HepG2 (cell line): ENCODE measurements around the gene PDE6H. TPM values are rescaled to one million over a fixed set of nuclear protein-coding genes. Genes with fewer than 3 reads are reported as not detected.

Source experiments
- ATAC-seq: fragments of 200-7000 bp; cut with Tn5 transposase; 3 replicates; pipeline ENCODE4 v1.9.1; 2020; ENCODE audit warnings: mild to moderate bottlenecking, moderate library complexity
- BruUV-seq: library from RNA; stranded (reverse); fragments of 400-500 nt; replicated peaks from 2 replicates; lab custom pipeline; 2021; lab: Mats Ljungman, UMichigan
- CTCF ChIA-PET: fragments of 300-600 bp; formaldehyde crosslinking; extraction: SDS; loops from one replicate; lab custom pipeline; 2021; ENCODE audit warnings: low total read pairs, inconsistent platforms, low intra/inter-chr PET ratio; lab: Yijun Ruan, JAX
- POLR2A ChIA-PET: fragments of 350-600 bp; sonication (Branson Sonifier 250); formaldehyde crosslinking; loops from one replicate; lab custom pipeline; 2020; ENCODE audit warnings: antibody characterized with exemption, inconsistent platforms; lab: Yijun Ruan, JAX
- DNase-seq: peaks from one replicate; pipeline ENCODE4 v3.0.0-alpha.2; 2015; ENCODE audit warnings: low spot score
- FAIRE-seq: peaks from 3 replicates; lab custom pipeline; 2011; peaks lifted over from hg19 to GRCh38; lab: Jason Lieb, UNC
- H2AFZ ChIP-seq: one replicate; pipeline ENCODE4 v1.6.1; 2011; ENCODE audit warnings: low read length, inconsistent platforms
- H3K27ac ChIP-seq: fragments of 300-600 bp; 3 replicates; pipeline ENCODE4 v1.8.0; 2011; ENCODE audit warnings: mixed run types, mild to moderate bottlenecking, mixed read lengths, low read length, inconsistent platforms; ENCODE audit not compliant: insufficient read depth; ENCODE audit errors: extremely low read length
- H3K27me3 ChIP-seq, 2 experiments: fragments of 200-600 bp in 1 of 2; 2 replicates in 1 of 2; 3 replicates in 1 of 2; pipeline versions ENCODE4 v1.6.0 to v1.8.0; 2011; ENCODE audit warnings: low read length in 2 of 2, mild to moderate bottlenecking in 2 of 2, moderate library complexity in 2 of 2, inconsistent platforms in 1 of 2; ENCODE audit not compliant: insufficient read depth in 2 of 2, control insufficient read depth in 1 of 2
- H3K36me3 ChIP-seq, 2 experiments: fragments of 200-600 bp in 1 of 2; replicated peaks in 1 of 2; 2 replicates in 1 of 2; 3 replicates in 1 of 2; pipeline versions ENCODE4 v1.5.1 to v1.8.0; 2011; ENCODE audit warnings: low read length in 2 of 2, inconsistent platforms in 1 of 2; ENCODE audit not compliant: insufficient read depth in 2 of 2, control insufficient read depth in 1 of 2
- H3K4me1 ChIP-seq: 2 replicates; pipeline ENCODE4 v1.5.1; 2012; ENCODE audit warnings: low read length, inconsistent platforms; ENCODE audit not compliant: insufficient read depth
- H3K4me2 ChIP-seq: 2 replicates; pipeline ENCODE4 v1.6.0; 2011; ENCODE audit warnings: low read depth, low read length, inconsistent platforms
- H3K4me3 ChIP-seq, 3 experiments: fragments of 200-600 bp in 1 of 3; sonication (generic), shearing (Covaris generic) in 1 of 3; replicated peaks in 1 of 3; 2 replicates each; pipeline ENCODE4 v1.5.1; 2011 to 2016; ENCODE audit warnings: low read length in 3 of 3, inconsistent platforms in 2 of 3, low read depth in 2 of 3, mild to moderate bottlenecking in 2 of 3, control low read depth in 1 of 3, mixed read lengths in 1 of 3; ENCODE audit not compliant: insufficient read depth in 1 of 3
- H3K79me2 ChIP-seq: one replicate; pipeline ENCODE4 v1.6.1; 2011; ENCODE audit warnings: low read length, inconsistent platforms; ENCODE audit not compliant: insufficient read depth
- H3K9ac ChIP-seq: 2 replicates; pipeline ENCODE4 v1.6.0; 2011; ENCODE audit warnings: mild to moderate bottlenecking, low read depth, low read length, inconsistent platforms; ENCODE audit not compliant: insufficient read depth
- H3K9me3 ChIP-seq: 2 replicates; pipeline ENCODE4 v1.5.1; 2012; ENCODE audit warnings: mild to moderate bottlenecking, low read length
- H4K20me1 ChIP-seq: 2 replicates; pipeline ENCODE4 v1.6.0; 2011; ENCODE audit warnings: inconsistent platforms, mild to moderate bottlenecking, low read length, moderate library complexity; ENCODE audit not compliant: insufficient read depth
- ARID2 ChIP-seq: sonication (generic); formaldehyde crosslinking; IDR thresholded peaks from 2 replicates; pipeline ENCODE4 v1.8.1; 2022; ENCODE audit warnings: mild to moderate bottlenecking, missing genetic modification reagents, borderline replicate concordance
- ATRX ChIP-seq: sonication (generic); formaldehyde crosslinking; IDR thresholded peaks from 2 replicates; pipeline ENCODE4 v1.4.0; 2020; ENCODE audit warnings: missing genetic modification reagents, borderline replicate concordance
- NFKBIZ ChIP-seq: IDR thresholded peaks from 2 replicates; pipeline ENCODE4 v1.6.1; 2018; ENCODE audit warnings: missing genetic modification reagents, missing compliant biosample characterization
- NONO ChIP-seq, 2 experiments: fragments of 450-650 bp in 1 of 2; sonication (generic) in 1 of 2; formaldehyde crosslinking in 1 of 2; IDR thresholded peaks in 1 of 2; conservative IDR thresholded peaks in 1 of 2; 2 replicates each; pipeline versions ENCODE4 v1.6.1 to v1.8.0; 2017 to 2022; ENCODE audit warnings: mild to moderate bottlenecking in 1 of 2, missing genetic modification reagents in 1 of 2, moderate library complexity in 1 of 2
- PHF5A ChIP-seq: IDR thresholded peaks from one replicate; pipeline ENCODE4 v1.6.1; 2018; ENCODE audit warnings: low read depth, missing genetic modification reagents; ENCODE audit not compliant: unreplicated experiment
- ZBTB38 ChIP-seq: sonication (generic); formaldehyde crosslinking; IDR thresholded peaks from 2 replicates; pipeline ENCODE4 v1.5.1; 2020; ENCODE audit warnings: mild to moderate bottlenecking, missing genetic modification reagents
- ZNF136 ChIP-seq: sonication (generic); formaldehyde crosslinking; IDR thresholded peaks from 2 replicates; pipeline ENCODE4 v1.8.1; 2022; ENCODE audit warnings: low read depth, mild to moderate bottlenecking, moderate library complexity, missing genetic modification reagents
- ZNF569 ChIP-seq: sonication (generic); formaldehyde crosslinking; IDR thresholded peaks from 2 replicates; pipeline ENCODE4 v1.5.0; 2020; ENCODE audit warnings: mild to moderate bottlenecking, missing genetic modification reagents, moderate library complexity, borderline replicate concordance
- WGBS: methylation state at CpG from one replicate; pipeline ENCODE4 v1.1.6; 2017; ENCODE audit warnings: low lambda C conversion rate; 5-methylcytosine and 5-hydroxymethylcytosine counted together
- in situ Hi-C: cut with HindIII; loops from 2 replicates; pipeline ENCODE4 v1.10.0; 2017; ENCODE audit warnings: low pct_unique_long_range_greater_than_20kb; ENCODE audit not compliant: extremely low pct_ligation_motif_present
- intact Hi-C: fragments of 100-400 bp; cut with micrococcal nuclease; formaldehyde crosslinking; loops from one replicate; pipeline ENCODE4 v1.10.0; 2022; ENCODE audit not compliant: unreplicated experiment
- polyA plus RNA-seq, 8 experiments: library from polyadenylated mRNA; depleted of rRNA in 3 of 8; stranded (reverse) in 7 of 8; unstranded in 1 of 8; fragments of >200 nt; fragmentation: Illumina TruSeq in 4 of 8; extraction: Trizol in 4 of 8; gene quantifications; 2 replicates each; pipeline versions ENCODE4 v1.2.1 to v1.2.3, GENCODE V29; 2011 to 2016; ENCODE audit warnings: low read depth in 4 of 8, missing spikeins in 1 of 8, mixed read lengths in 1 of 8; ENCODE audit not compliant: insufficient read depth in 1 of 8
- total RNA-seq, 5 experiments: library from RNA; depleted of rRNA; stranded (reverse); fragments of >200 nt; fragmentation: Illumina TruSeq; extraction: Trizol; gene quantifications; 2 replicates each; pipeline ENCODE4 v1.2.3, GENCODE V29; 2016; ENCODE audit warnings: low read depth in 1 of 5
- TF ChIP-seq, protein P1 (sequence below): IDR thresholded peaks from 2 replicates; pipeline ENCODE4 v1.6.1; 2016; ENCODE audit warnings: missing biosample characterization, missing genetic modification reagents, low read depth
- TF ChIP-seq, protein P2 (sequence below): sonication (generic); formaldehyde crosslinking; conservative IDR thresholded peaks from 2 replicates; pipeline ENCODE4 v1.4.0; 2020; ENCODE audit warnings: missing genetic modification reagents
- TF ChIP-seq, protein P3 (sequence below): IDR thresholded peaks from 2 replicates; pipeline ENCODE4 v1.6.1; 2016; ENCODE audit warnings: low read depth, missing genetic modification reagents, missing compliant biosample characterization

The PDE6H gene
- total and polyA plus RNA-seq, 2 of the 13 experiments (the other 11 are each of a cell fraction or from before 2014, with no cell fraction given) = not detected

DNA sequence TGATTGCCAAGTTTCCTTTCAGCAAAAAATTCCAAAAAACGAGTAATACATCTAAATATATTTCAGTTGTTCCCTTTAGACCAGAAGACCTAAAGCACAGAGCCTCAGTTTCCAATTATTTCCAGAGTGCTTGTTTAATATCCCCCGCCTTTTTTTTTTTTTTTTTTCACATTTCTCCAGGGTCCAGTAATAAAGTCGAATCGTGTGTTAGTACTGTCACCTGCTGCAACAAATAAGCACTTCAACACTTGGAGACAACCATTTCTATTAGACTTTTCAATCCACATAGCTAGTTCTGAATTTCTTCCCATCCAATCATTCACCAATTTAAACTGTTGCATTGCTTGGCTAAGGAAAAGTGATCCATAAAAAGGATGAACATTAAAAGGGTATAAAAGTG is 13.6 kb downstream of the PDE6H start:
- TF ChIP-seq ZNF569 (CRISPR knock-in tag) (no peak), ATRX (no peak), ZNF136 (CRISPR knock-in tag) (no peak), NONO (IDR thresholded peaks at IDR 0.05) (no peak), NONO (CRISPR knock-in tag; conservative IDR thresholded peaks at IDR 0.05) (no peak), ZBTB38 (CRISPR knock-in tag) (no peak)
- Histone ChIP-seq H4K20me1 (no peaks in the 10 kb centered on the region), H3K36me3 (no peaks in the 10 kb centered on the region), H3K79me2 (no peaks in the 10 kb centered on the region), H3K4me2 (no peak overlapping the region), H3K9ac (no peak overlapping the region), H3K27me3 (peaks cover 0 to 1% of the 10 kb centered on the region in 2 experiments; a peak in 2 of 5 replicates), H3K4me1 (no peaks in the 10 kb centered on the region), H2AFZ (no peak overlapping the region), H3K9me3 (no peaks in the 10 kb centered on the region), H3K27ac (no peak overlapping the region), H3K4me3 (no peak overlapping the region)
- in situ Hi-C loops (no loop called here), intact Hi-C loops (no loop called here)
- no peak for FAIRE-seq
- 3% methylated on average over 4 of the region's 4 CpGs for WGBS
- ATAC-seq = no peak
- no TSS peak for BruUV-seq
- POLR2A ChIA-PET = no interaction called here
- CTCF ChIA-PET = no interaction called here
- no peak for DNase-seq

DNA sequence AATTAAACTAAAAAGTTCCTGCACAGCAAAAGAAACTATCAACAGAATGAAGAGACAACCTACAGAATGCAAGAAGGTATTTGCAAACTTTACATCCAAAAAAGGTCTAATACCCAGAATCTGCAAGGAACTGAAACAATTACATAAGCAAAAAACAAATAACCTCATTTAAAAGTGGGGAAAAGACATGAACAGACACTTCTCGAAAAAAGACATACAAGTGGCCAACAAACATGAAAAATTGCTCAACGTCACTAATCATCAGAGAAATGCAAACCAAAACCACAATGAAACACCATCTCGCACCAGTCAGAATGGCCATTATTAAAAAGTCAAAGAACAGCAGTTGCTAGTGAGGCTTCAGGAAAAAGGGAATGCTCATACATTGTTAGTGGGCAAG is 15.2 kb downstream of the PDE6H start:
- H3K79me2 ChIP-seq = no peaks in the 10 kb centered on the region
- intact Hi-C loops (no loop called here), in situ Hi-C loops (no loop called here)
- DNase-seq (no peak), ATAC-seq (no peak), FAIRE-seq (no peak)
- no peaks in the 10 kb centered on the region for H3K36me3 ChIP-seq
- no peak overlapping the region for H2AFZ ChIP-seq
- H3K4me2 ChIP-seq = no peak overlapping the region
- H3K27me3 ChIP-seq = peaks cover 0 to 1% of the 10 kb centered on the region in 2 experiments; a peak in 2 of 5 replicates
- 35% methylated on average over 3 of the region's 3 CpGs for WGBS
- H3K9me3 ChIP-seq = no peaks in the 10 kb centered on the region
- H3K4me3 ChIP-seq = no peak overlapping the region
- H4K20me1 ChIP-seq = no peaks in the 10 kb centered on the region
- ChIA-PET POLR2A (no interaction called here), CTCF (no interaction called here)
- no TSS peak for BruUV-seq
- H3K4me1 ChIP-seq = no peaks in the 10 kb centered on the region
- H3K27ac ChIP-seq = no peak overlapping the region
- H3K9ac ChIP-seq = no peak overlapping the region
- TF ChIP-seq, protein P1, sequence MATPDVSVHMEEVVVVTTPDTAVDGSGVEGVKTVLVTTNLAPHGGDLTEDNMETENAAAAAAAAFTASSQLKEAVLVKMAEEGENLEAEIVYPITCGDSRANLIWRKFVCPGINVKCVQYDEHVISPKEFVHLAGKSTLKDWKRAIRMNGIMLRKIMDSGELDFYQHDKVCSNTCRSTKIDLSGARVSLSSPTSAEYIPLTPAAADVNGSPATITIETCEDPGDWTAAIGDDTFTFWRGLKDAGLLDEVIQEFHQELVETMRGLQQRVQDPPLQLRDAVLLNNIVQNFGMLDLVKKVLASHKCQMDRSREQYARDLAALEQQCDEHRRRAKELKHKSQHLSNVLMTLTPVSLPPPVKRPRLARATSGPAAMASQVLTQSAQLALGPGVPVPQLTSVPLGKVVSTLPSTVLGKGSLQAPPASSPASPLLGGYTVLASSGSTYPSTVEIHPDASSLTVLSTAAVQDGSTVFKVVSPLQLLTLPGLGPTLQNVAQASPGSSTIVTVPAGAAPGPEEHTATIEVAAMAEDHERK (CRISPR knock-in tag) = no peak
- TF ChIP-seq, protein P2, sequence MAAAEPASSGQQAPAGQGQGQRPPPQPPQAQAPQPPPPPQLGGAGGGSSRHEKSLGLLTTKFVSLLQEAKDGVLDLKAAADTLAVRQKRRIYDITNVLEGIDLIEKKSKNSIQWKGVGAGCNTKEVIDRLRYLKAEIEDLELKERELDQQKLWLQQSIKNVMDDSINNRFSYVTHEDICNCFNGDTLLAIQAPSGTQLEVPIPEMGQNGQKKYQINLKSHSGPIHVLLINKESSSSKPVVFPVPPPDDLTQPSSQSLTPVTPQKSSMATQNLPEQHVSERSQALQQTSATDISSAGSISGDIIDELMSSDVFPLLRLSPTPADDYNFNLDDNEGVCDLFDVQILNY (CRISPR knock-in tag) = no peak
- TF ChIP-seq NFKBIZ (CRISPR knock-in tag) (no peak), PHF5A (CRISPR knock-in tag) (no peak), ARID2 (CRISPR knock-in tag) (no peak)
- TF ChIP-seq, protein P3, sequence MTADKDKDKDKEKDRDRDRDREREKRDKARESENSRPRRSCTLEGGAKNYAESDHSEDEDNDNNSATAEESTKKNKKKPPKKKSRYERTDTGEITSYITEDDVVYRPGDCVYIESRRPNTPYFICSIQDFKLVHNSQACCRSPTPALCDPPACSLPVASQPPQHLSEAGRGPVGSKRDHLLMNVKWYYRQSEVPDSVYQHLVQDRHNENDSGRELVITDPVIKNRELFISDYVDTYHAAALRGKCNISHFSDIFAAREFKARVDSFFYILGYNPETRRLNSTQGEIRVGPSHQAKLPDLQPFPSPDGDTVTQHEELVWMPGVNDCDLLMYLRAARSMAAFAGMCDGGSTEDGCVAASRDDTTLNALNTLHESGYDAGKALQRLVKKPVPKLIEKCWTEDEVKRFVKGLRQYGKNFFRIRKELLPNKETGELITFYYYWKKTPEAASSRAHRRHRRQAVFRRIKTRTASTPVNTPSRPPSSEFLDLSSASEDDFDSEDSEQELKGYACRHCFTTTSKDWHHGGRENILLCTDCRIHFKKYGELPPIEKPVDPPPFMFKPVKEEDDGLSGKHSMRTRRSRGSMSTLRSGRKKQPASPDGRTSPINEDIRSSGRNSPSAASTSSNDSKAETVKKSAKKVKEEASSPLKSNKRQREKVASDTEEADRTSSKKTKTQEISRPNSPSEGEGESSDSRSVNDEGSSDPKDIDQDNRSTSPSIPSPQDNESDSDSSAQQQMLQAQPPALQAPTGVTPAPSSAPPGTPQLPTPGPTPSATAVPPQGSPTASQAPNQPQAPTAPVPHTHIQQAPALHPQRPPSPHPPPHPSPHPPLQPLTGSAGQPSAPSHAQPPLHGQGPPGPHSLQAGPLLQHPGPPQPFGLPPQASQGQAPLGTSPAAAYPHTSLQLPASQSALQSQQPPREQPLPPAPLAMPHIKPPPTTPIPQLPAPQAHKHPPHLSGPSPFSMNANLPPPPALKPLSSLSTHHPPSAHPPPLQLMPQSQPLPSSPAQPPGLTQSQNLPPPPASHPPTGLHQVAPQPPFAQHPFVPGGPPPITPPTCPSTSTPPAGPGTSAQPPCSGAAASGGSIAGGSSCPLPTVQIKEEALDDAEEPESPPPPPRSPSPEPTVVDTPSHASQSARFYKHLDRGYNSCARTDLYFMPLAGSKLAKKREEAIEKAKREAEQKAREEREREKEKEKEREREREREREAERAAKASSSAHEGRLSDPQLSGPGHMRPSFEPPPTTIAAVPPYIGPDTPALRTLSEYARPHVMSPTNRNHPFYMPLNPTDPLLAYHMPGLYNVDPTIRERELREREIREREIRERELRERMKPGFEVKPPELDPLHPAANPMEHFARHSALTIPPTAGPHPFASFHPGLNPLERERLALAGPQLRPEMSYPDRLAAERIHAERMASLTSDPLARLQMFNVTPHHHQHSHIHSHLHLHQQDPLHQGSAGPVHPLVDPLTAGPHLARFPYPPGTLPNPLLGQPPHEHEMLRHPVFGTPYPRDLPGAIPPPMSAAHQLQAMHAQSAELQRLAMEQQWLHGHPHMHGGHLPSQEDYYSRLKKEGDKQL = no peak
